GM23338 (cell line): ENCODE measurements around the gene MCM3AP. TPM values are rescaled to one million over a fixed set of nuclear protein-coding genes. Genes with fewer than 3 reads are reported as not detected.

Experiments
- ATAC-seq: fragments of 200-7000 bp; cut with Tn5 transposase; 3 replicates; pipeline ENCODE4 v1.9.1; 2020
- DNase-seq: peaks from one replicate; pipeline ENCODE4 v3.0.0-alpha.2; 2015; ENCODE audit warnings: low spot score
- H2AFZ ChIP-seq: fragments of 200-600 bp; sonication (generic); 2 replicates; pipeline ENCODE4 v1.8.0; 2016; ENCODE audit warnings: antibody characterized with exemption, mild to moderate bottlenecking, moderate library complexity
- H3F3A ChIP-seq: fragments of 200-600 bp; sonication (generic); replicated peaks from 2 replicates; pipeline ENCODE4 v1.8.0; 2017; ENCODE audit warnings: antibody characterized with exemption, mixed run types, low read depth
- H3K27ac ChIP-seq: fragments of 200-600 bp; sonication (generic); 2 replicates; pipeline ENCODE4 v1.6.1; 2016; ENCODE audit warnings: low read depth
- H3K27me3 ChIP-seq: fragments of 200-600 bp; sonication (generic); 2 replicates; pipeline ENCODE4 v1.8.0; 2016; ENCODE audit warnings: mild to moderate bottlenecking, mixed run types, moderate library complexity; ENCODE audit not compliant: insufficient read depth
- H3K36me3 ChIP-seq: fragments of 200-600 bp; sonication (generic); 2 replicates; pipeline ENCODE4 v1.8.0; 2016; ENCODE audit warnings: mild to moderate bottlenecking; ENCODE audit not compliant: insufficient read depth
- H3K4me1 ChIP-seq: fragments of 200-600 bp; sonication (generic); 2 replicates; pipeline ENCODE4 v1.8.0; 2016; ENCODE audit warnings: mild to moderate bottlenecking, moderate library complexity; ENCODE audit not compliant: insufficient read depth
- H3K4me2 ChIP-seq: fragments of 200-600 bp; sonication (generic); 2 replicates; pipeline ENCODE4 v1.7.1; 2017; ENCODE audit warnings: mixed run types
- H3K4me3 ChIP-seq: fragments of 200-600 bp; sonication (generic); 2 replicates; pipeline ENCODE4 v1.6.1; 2016; ENCODE audit warnings: mixed run types
- H3K79me2 ChIP-seq: fragments of 200-600 bp; sonication (generic); replicated peaks from 2 replicates; pipeline ENCODE4 v1.8.0; 2017; ENCODE audit warnings: mild to moderate bottlenecking; ENCODE audit not compliant: insufficient read depth
- H3K9me2 ChIP-seq: fragments of 200-600 bp; sonication (generic); 2 replicates; pipeline ENCODE4 v1.8.0; 2017; ENCODE audit not compliant: insufficient read depth
- H4K20me1 ChIP-seq: fragments of 200-600 bp; sonication (generic); replicated peaks from 2 replicates; pipeline ENCODE4 v1.8.0; 2017; ENCODE audit warnings: mild to moderate bottlenecking; ENCODE audit not compliant: insufficient read depth
- H3K27ac Mint-ChIP-seq: 2 replicates; pipeline ENCODE4 v1.8.0; 2020; ENCODE audit warnings: inconsistent platforms, mild to moderate bottlenecking, moderate library complexity, mixed read lengths
- H3K27me3 Mint-ChIP-seq: 3 replicates; pipeline ENCODE4 v1.8.0; 2022; ENCODE audit warnings: low read depth, mild to moderate bottlenecking, moderate library complexity, mixed read lengths, inconsistent platforms; ENCODE audit not compliant: insufficient read depth, poor library complexity
- H3K36me3 Mint-ChIP-seq: 3 replicates; pipeline ENCODE4 v1.8.0; 2021; ENCODE audit warnings: low read depth, mild to moderate bottlenecking, inconsistent platforms, moderate library complexity, mixed read lengths
- H3K4me1 Mint-ChIP-seq: 3 replicates; pipeline ENCODE4 v1.8.0; 2020; ENCODE audit warnings: mild to moderate bottlenecking, inconsistent platforms, mixed read lengths
- H3K4me3 Mint-ChIP-seq: 3 replicates; pipeline ENCODE4 v1.8.0; 2021; ENCODE audit warnings: moderate library complexity, mild to moderate bottlenecking, inconsistent platforms, mixed read lengths
- H3K9me3 Mint-ChIP-seq: 3 replicates; pipeline ENCODE4 v1.8.0; 2020; ENCODE audit warnings: moderate library complexity, mild to moderate bottlenecking, inconsistent platforms, mixed read lengths
- CREB1 ChIP-seq: fragments of 250-450 bp; sonication (Bioruptor Pico); IDR thresholded peaks from 2 replicates; pipeline ENCODE4 v1.5.0; 2020; ENCODE audit warnings: low read depth, mild to moderate bottlenecking, moderate library complexity
- CTCF ChIP-seq, 2 experiments: fragments of 200-600 bp in 1 of 2; sonication (generic) in 1 of 2; conservative IDR thresholded peaks; 2 replicates each; pipeline versions ENCODE4 v1.5.1 to v1.6.1; 2016 to 2017; ENCODE audit warnings: antibody characterized with exemption in 2 of 2, low read depth in 2 of 2, mild to moderate bottlenecking in 2 of 2, moderate library complexity in 1 of 2
- ETS1 ChIP-seq: IDR thresholded peaks from 2 replicates; pipeline ENCODE4 v1.6.1; 2016; ENCODE audit warnings: antibody characterized with exemption
- EZH2 ChIP-seq: fragments of 200-600 bp; sonication (generic); IDR thresholded peaks from one replicate; pipeline ENCODE4 v1.8.0; 2017; ENCODE audit warnings: antibody characterized with exemption, mild to moderate bottlenecking, low read depth; ENCODE audit not compliant: unreplicated experiment
- EZH2phosphoT487 ChIP-seq: fragments of 200-600 bp; sonication (generic); IDR thresholded peaks from one replicate; pipeline ENCODE4 v1.8.1; 2018; ENCODE audit warnings: antibody characterized with exemption; ENCODE audit not compliant: unreplicated experiment
- JUNB ChIP-seq: IDR thresholded peaks from one replicate; pipeline ENCODE4 v1.6.1; 2016; ENCODE audit warnings: antibody characterized with exemption; ENCODE audit not compliant: unreplicated experiment
- NANOG ChIP-seq: IDR thresholded peaks from 2 replicates; pipeline ENCODE4 v1.6.1; 2016; ENCODE audit warnings: antibody characterized with exemption, borderline replicate concordance
- POLR2AphosphoS5 ChIP-seq: IDR thresholded peaks from 2 replicates; pipeline ENCODE4 v1.6.1; 2016; ENCODE audit warnings: antibody characterized with exemption, low read depth
- REST ChIP-seq: IDR thresholded peaks from one replicate; pipeline ENCODE4 v1.6.1; 2018; ENCODE audit warnings: antibody characterized with exemption; ENCODE audit not compliant: unreplicated experiment
- STAT1 ChIP-seq: IDR thresholded peaks from one replicate; pipeline ENCODE4 v1.6.1; 2016; ENCODE audit warnings: antibody characterized with exemption; ENCODE audit not compliant: unreplicated experiment
- ZNF114 ChIP-seq: fragments of 250-450 bp; sonication (Bioruptor Pico); IDR thresholded peaks from 2 replicates; pipeline ENCODE4 v1.5.0; 2020; ENCODE audit warnings: mild to moderate bottlenecking, moderate library complexity
- ZNF331 ChIP-seq: fragments of 250-450 bp; sonication (Bioruptor Pico); IDR thresholded peaks from 2 replicates; pipeline ENCODE4 v1.5.0; 2020; ENCODE audit warnings: low read depth, mild to moderate bottlenecking, moderate library complexity
- ZNF462 ChIP-seq: fragments of 250-450 bp; sonication (Bioruptor Pico); IDR thresholded peaks from 2 replicates; pipeline ENCODE4 v1.5.0; 2020; ENCODE audit warnings: mild to moderate bottlenecking, moderate library complexity
- polyA plus RNA-seq: library from polyadenylated mRNA; unstranded; fragments of >200 nt; fragmentation: Nextera tagmentation; extraction: Ambion mirVana; gene quantifications from 2 replicates; pipeline ENCODE4 v1.2.1, GENCODE V29; 2016
- total RNA-seq: library from RNA; depleted of rRNA; stranded (reverse); fragments of >200 nt; shearing (Covaris generic); gene quantifications from 2 replicates; pipeline ENCODE4 v1.2.3, GENCODE V29; 2014

MCM3AP gene
- total and polyA plus RNA-seq, 2 experiments from 2014 or later = 39.2 to 123 TPM

- Mint-ChIP-seq H3K27me3 (peaks cover 8% of the 10 kb centered on the region), H3K36me3 (peaks cover 54% of the 10 kb centered on the region), H3K9me3 (no peaks in the 10 kb centered on the region), H3K4me3 (peak overlapping the region; percentile 91), H3K4me1 (peaks cover 39% of the 10 kb centered on the region), H3K27ac (peak overlapping the region; percentile 46; the same call in 1 of the 2 replicates)
- Histone ChIP-seq H3K27ac (0 out of 2 replicates have a peak overlapping the region, but pooled peaks have one; percentile 26), H2AFZ (no peak overlapping the region), H3F3A (peaks cover 30% of the 10 kb centered on the region), H4K20me1 (peaks cover 48% of the 10 kb centered on the region), H3K4me1 (peaks cover 49% of the 10 kb centered on the region), H3K4me3 (peak overlapping the region; percentile 83), H3K4me2 (peak overlapping the region; percentile 91), H3K79me2 (peaks cover 64% of the 10 kb centered on the region), H3K36me3 (peaks cover 25% of the 10 kb centered on the region), H3K9me2 (no peaks in the 10 kb centered on the region), H3K27me3 (no peaks in the 10 kb centered on the region)
- TF ChIP-seq STAT1 (no peak), REST (no peak), ZNF114 (CRISPR knock-in tag) (no peak), JUNB (no peak), ZNF331 (no peak), CTCF (conservative IDR thresholded peaks at IDR 0.05; ENCODE audit: low read depth in 2 of 2) (no peak), POLR2AphosphoS5 (no peak), EZH2phosphoT487 (no peak), ETS1 (no peak), NANOG (no peak), EZH2 (no peak), ZNF462 (CRISPR knock-in tag) (no peak), CREB1 (no peak)
- DNase-seq = no peak
- ATAC-seq = no peak
Observed at GRCh38 chr21:46284077-46284644, 1.2 kb downstream of the MCM3AP start.
